WTC11 (cell line): Measurements from ENCODE around the gene FGD6. TPM values are rescaled to one million over a fixed set of nuclear protein-coding genes. Genes with fewer than 3 reads are reported as not detected.

Experiments
- ATAC-seq: fragments of 200-7000 bp; cut with Tn5 transposase; 2 replicates; pipeline ENCODE4 v1.10.0; 2021; ENCODE audit warnings: mild to moderate bottlenecking, moderate library complexity
- CTCF ChIA-PET: fragments of 300-600 bp; sonication (Branson Sonifier 250); formaldehyde crosslinking; loops from one replicate; lab custom pipeline; 2021; ENCODE audit warnings: antibody characterized with exemption; lab: Charles Lee
- POLR2A ChIA-PET: fragments of 350-600 bp; sonication (Branson Sonifier 250); formaldehyde crosslinking; loops from one replicate; lab custom pipeline; 2021; ENCODE audit warnings: antibody characterized with exemption; lab: Charles Lee
- DNase-seq: peaks from one replicate; pipeline ENCODE4 v3.0.0; 2021; ENCODE audit warnings: low spot score
- H3K27ac Mint-ChIP-seq: 2 replicates; pipeline ENCODE4 v1.8.0; 2021; ENCODE audit warnings: mixed read lengths
- H3K27me3 Mint-ChIP-seq: 2 replicates; pipeline ENCODE4 v1.8.0; 2021; ENCODE audit warnings: low read depth, mild to moderate bottlenecking, moderate library complexity, mixed read lengths
- H3K36me3 Mint-ChIP-seq: 2 replicates; pipeline ENCODE4 v1.8.0; 2021; ENCODE audit warnings: mixed read lengths
- H3K4me1 Mint-ChIP-seq: 2 replicates; pipeline ENCODE4 v1.8.0; 2022; ENCODE audit warnings: mixed read lengths
- H3K4me3 Mint-ChIP-seq: 2 replicates; pipeline ENCODE4 v1.8.0; 2021; ENCODE audit warnings: mild to moderate bottlenecking, moderate library complexity, mixed read lengths
- H3K9me3 Mint-ChIP-seq: 2 replicates; pipeline ENCODE4 v1.8.0; 2021; ENCODE audit warnings: mixed read lengths
- FOXP1 ChIP-seq: sonication (generic); formaldehyde crosslinking; IDR thresholded peaks from 2 replicates; pipeline ENCODE4 v1.8.0; 2022; ENCODE audit warnings: missing genetic modification reagents, mild to moderate bottlenecking, moderate library complexity, borderline replicate concordance
- GRHL2 ChIP-seq: fragments of 250-450 bp; sonication (Bioruptor Pico); IDR thresholded peaks from 2 replicates; pipeline ENCODE4 v1.8.0; 2022; ENCODE audit warnings: mild to moderate bottlenecking, moderate library complexity; ENCODE audit not compliant: insufficient replicate concordance, severe bottlenecking
- NFATC4 ChIP-seq: fragments of 250-450 bp; sonication (Bioruptor Pico); IDR thresholded peaks from 2 replicates; pipeline ENCODE4 v1.9.0; 2021; ENCODE audit warnings: mild to moderate bottlenecking
- TP53 ChIP-seq: sonication (generic); formaldehyde crosslinking; IDR thresholded peaks from 2 replicates; pipeline ENCODE4 v1.8.1; 2023; ENCODE audit warnings: mild to moderate bottlenecking, missing genetic modification reagents
- ZBTB21 ChIP-seq: sonication (generic); formaldehyde crosslinking; IDR thresholded peaks from 2 replicates; pipeline ENCODE4 v1.8.1; 2023; ENCODE audit warnings: mild to moderate bottlenecking, missing genetic modification reagents, borderline replicate concordance
- ZNF121 ChIP-seq: sonication (generic); formaldehyde crosslinking; IDR thresholded peaks from 2 replicates; pipeline ENCODE4 v1.8.0; 2023; ENCODE audit warnings: missing genetic modification reagents
- ZNF263 ChIP-seq: sonication (generic); formaldehyde crosslinking; IDR thresholded peaks from 2 replicates; pipeline ENCODE4 v1.8.1; 2022; ENCODE audit warnings: low read depth, mild to moderate bottlenecking, moderate library complexity, missing genetic modification reagents
- ZNF671 ChIP-seq: fragments of 250-450 bp; sonication (Bioruptor Pico); IDR thresholded peaks from 2 replicates; pipeline ENCODE4 v1.8.0; 2021; ENCODE audit warnings: mild to moderate bottlenecking
- total RNA-seq: library from RNA; stranded (reverse); gene quantifications from 3 replicates; pipeline ENCODE4 v1.2.3, GENCODE V29; 2021
- TF ChIP-seq, protein P1 (sequence below): fragments of 250-450 bp; sonication (Bioruptor Pico); IDR thresholded peaks from 2 replicates; pipeline ENCODE4 v1.9.0; 2021; ENCODE audit warnings: moderate library complexity, mild to moderate bottlenecking, inconsistent platforms, borderline replicate concordance
- TF ChIP-seq, protein P2 (sequence below): sonication (generic); formaldehyde crosslinking; conservative IDR thresholded peaks from 2 replicates; pipeline ENCODE4 v1.8.1; 2023; ENCODE audit warnings: mild to moderate bottlenecking, low read depth, missing genetic modification reagents, moderate library complexity
- TF ChIP-seq, protein P3 (sequence below): sonication (generic); formaldehyde crosslinking; IDR thresholded peaks from 2 replicates; pipeline ENCODE4 v1.8.1; 2023; ENCODE audit warnings: mild to moderate bottlenecking, missing genetic modification reagents
- TF ChIP-seq, protein P4 (sequence below): sonication (generic); formaldehyde crosslinking; IDR thresholded peaks from 2 replicates; pipeline ENCODE4 v1.8.0; 2022; ENCODE audit warnings: mild to moderate bottlenecking, missing genetic modification reagents
- TF ChIP-seq, protein P5 (sequence below): fragments of 250-450 bp; sonication (Bioruptor Pico); IDR thresholded peaks from 2 replicates; pipeline ENCODE4 v1.9.0; 2021; ENCODE audit warnings: mild to moderate bottlenecking
- TF ChIP-seq, protein P6 (sequence below): sonication (generic); formaldehyde crosslinking; IDR thresholded peaks from 2 replicates; pipeline ENCODE4 v1.8.1; 2023; ENCODE audit warnings: mild to moderate bottlenecking, missing genetic modification reagents

The FGD6 gene
- total RNA-seq, 1 experiment from 2014 or later = 28.2 TPM

DNA sequence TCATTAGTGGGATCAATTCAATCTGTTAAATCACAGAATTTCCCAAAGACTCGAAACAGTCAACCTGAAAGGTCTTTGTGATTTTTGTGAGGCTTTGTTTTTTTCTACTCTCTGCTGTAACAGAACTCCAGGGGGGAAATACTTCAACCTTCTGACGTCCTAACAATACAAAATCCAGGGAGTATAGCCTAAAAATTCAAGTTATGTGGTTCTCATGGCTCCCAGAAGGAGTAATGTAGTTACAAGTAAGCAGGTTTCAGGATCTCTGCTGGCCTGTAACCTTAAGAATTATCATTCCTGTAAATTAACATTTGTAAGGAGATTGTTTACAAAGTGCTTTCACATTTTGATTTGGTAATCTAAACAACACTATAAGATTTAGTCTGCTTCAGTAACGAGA is 40.3 kb upstream of the FGD6 start:
- peaks cover 24% of the 10 kb centered on the region for H3K36me3 Mint-ChIP-seq
- TF ChIP-seq ZNF263 (CRISPR knock-in tag) (no peak), ZNF671 (CRISPR knock-in tag) (no peak)
- TF ChIP-seq, all 79 proteins: peak for 0
- H3K27ac Mint-ChIP-seq = peak overlapping the region; percentile 93
- no peaks in the 10 kb centered on the region for H3K9me3 Mint-ChIP-seq
- ATAC-seq (peak; percentile 77), DNase-seq (no peak)
- ChIA-PET POLR2A (no interaction called here), CTCF (no interaction called here)
- peak overlapping the region; percentile 42 for H3K4me3 Mint-ChIP-seq
- no peaks in the 10 kb centered on the region for H3K27me3 Mint-ChIP-seq
- H3K4me1 Mint-ChIP-seq = peaks cover 28% of the 10 kb centered on the region

DNA sequence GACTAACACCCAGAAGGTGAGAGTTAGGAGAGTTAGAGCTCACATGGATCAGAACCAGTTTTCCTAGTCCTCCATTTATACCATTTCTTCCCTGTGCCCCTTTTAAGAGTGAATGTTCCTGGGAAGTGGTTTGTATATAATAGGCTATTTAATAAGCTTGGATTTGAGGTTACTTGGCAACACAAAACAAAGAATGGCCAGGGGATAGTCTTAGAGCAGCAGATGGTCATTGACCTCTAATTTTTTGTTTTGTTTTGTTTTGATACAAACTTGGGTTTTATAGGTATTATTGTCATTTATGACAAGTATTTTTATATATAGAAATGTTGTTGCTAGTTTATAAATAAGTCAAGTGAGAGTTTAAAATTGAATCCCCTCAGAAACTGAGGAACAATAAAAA is 36.1 kb upstream of the FGD6 start:
- Mint-ChIP-seq H3K9me3 (no peaks in the 10 kb centered on the region), H3K27ac (no peak overlapping the region), H3K4me3 (no peak overlapping the region), H3K27me3 (no peaks in the 10 kb centered on the region), H3K4me1 (peaks cover 38% of the 10 kb centered on the region), H3K36me3 (peaks cover 30% of the 10 kb centered on the region)
- ChIA-PET POLR2A (no interaction called here), CTCF (no interaction called here)
- ATAC-seq = no peak
- no peak for DNase-seq
- TF ChIP-seq, protein P1, sequence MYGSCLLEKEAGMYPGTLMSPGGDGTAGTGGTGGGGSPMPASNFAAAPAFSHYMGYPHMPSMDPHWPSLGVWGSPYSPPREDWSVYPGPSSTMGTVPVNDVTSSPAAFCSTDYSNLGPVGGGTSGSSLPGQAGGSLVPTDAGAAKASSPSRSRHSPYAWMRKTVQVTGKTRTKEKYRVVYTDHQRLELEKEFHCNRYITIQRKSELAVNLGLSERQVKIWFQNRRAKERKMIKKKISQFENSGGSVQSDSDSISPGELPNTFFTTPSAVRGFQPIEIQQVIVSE = no peak
- no peak for TF ChIP-seq FOXP1 (CRISPR knock-in tag)

DNA sequence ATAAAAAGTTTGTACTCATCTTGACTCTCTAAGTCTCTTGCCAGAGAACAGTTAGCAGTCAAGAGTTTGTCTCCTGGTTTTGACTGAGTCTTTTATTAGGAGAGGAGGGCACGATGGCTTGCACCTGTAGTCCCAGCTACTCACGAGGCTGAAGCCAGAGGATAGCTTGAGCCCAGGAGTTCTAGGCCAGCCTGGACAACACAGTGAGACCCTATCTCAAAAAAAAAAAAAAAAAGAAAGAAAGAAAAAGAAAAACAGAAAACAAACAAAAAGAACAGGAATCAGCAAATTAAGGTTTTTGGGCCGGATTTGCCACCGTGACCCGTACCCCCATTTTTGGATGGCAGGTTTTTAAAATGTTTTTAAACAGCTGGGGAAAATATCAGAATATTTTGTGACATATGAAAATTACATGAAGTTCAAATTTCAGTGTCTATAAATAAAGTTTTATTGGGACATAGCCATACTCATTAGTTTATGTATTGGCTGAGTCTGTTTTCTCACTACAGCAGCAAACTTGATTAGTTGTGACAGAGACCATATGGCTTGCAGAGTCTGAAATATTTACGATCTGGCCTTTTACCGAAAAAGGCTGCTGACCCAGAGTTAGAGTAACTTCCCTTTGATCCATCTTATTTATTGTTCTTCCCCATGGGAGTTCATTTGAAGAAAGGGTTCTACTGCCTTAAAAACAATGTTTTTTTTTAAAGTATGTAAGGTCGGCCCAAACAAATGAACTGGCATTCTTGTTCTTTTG is 31.5 kb upstream of the FGD6 start:
- CTCF ChIA-PET = no interaction called here
- Mint-ChIP-seq H3K27ac (no peak overlapping the region), H3K27me3 (no peaks in the 10 kb centered on the region), H3K4me1 (peaks cover 11% of the 10 kb centered on the region), H3K36me3 (peaks cover 20% of the 10 kb centered on the region), H3K9me3 (no peaks in the 10 kb centered on the region), H3K4me3 (no peak overlapping the region)
- POLR2A ChIA-PET = no interaction called here
- DNase-seq (no peak), ATAC-seq (no peak; the same call in 1 of the 2 replicates)
- TF ChIP-seq ZNF121 = peak; percentile 69; the same call in 1 of the 2 replicates
- TF ChIP-seq, protein P2, sequence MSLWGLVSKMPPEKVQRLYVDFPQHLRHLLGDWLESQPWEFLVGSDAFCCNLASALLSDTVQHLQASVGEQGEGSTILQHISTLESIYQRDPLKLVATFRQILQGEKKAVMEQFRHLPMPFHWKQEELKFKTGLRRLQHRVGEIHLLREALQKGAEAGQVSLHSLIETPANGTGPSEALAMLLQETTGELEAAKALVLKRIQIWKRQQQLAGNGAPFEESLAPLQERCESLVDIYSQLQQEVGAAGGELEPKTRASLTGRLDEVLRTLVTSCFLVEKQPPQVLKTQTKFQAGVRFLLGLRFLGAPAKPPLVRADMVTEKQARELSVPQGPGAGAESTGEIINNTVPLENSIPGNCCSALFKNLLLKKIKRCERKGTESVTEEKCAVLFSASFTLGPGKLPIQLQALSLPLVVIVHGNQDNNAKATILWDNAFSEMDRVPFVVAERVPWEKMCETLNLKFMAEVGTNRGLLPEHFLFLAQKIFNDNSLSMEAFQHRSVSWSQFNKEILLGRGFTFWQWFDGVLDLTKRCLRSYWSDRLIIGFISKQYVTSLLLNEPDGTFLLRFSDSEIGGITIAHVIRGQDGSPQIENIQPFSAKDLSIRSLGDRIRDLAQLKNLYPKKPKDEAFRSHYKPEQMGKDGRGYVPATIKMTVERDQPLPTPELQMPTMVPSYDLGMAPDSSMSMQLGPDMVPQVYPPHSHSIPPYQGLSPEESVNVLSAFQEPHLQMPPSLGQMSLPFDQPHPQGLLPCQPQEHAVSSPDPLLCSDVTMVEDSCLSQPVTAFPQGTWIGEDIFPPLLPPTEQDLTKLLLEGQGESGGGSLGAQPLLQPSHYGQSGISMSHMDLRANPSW (CRISPR knock-in tag) = no peak

DNA sequence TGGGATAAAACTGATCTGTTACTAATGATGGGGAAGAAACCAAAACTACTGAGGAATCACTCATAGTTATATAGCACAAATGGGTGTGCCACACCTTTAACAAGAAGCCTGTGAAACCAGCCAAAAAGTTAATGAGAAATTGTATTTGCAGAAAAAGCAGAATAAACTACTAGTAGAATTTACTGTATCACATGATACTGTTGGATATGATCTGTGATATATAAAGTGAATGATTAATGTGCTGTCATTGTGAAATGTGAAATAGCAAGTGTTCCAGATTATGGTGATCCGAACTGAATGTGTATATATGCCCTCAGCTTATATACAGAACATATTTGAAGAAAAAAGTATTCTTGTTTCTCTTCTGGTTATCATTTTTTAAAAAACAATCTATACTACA is 30.8 kb upstream of the FGD6 start:
- TF ChIP-seq GRHL2 (CRISPR knock-in tag) (no peak), NFATC4 (CRISPR knock-in tag) (no peak), TP53 (no peak), ZBTB21 (CRISPR knock-in tag) (no peak)
- TF ChIP-seq, protein P3, sequence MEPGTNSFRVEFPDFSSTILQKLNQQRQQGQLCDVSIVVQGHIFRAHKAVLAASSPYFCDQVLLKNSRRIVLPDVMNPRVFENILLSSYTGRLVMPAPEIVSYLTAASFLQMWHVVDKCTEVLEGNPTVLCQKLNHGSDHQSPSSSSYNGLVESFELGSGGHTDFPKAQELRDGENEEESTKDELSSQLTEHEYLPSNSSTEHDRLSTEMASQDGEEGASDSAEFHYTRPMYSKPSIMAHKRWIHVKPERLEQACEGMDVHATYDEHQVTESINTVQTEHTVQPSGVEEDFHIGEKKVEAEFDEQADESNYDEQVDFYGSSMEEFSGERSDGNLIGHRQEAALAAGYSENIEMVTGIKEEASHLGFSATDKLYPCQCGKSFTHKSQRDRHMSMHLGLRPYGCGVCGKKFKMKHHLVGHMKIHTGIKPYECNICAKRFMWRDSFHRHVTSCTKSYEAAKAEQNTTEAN (CRISPR knock-in tag) = no peak
- TF ChIP-seq, protein P4, sequence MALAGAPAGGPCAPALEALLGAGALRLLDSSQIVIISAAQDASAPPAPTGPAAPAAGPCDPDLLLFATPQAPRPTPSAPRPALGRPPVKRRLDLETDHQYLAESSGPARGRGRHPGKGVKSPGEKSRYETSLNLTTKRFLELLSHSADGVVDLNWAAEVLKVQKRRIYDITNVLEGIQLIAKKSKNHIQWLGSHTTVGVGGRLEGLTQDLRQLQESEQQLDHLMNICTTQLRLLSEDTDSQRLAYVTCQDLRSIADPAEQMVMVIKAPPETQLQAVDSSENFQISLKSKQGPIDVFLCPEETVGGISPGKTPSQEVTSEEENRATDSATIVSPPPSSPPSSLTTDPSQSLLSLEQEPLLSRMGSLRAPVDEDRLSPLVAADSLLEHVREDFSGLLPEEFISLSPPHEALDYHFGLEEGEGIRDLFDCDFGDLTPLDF (CRISPR knock-in tag) = no peak
- TF ChIP-seq, protein P5, sequence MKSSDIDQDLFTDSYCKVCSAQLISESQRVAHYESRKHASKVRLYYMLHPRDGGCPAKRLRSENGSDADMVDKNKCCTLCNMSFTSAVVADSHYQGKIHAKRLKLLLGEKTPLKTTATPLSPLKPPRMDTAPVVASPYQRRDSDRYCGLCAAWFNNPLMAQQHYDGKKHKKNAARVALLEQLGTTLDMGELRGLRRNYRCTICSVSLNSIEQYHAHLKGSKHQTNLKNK (CRISPR knock-in tag) = no peak
- TF ChIP-seq, protein P6, sequence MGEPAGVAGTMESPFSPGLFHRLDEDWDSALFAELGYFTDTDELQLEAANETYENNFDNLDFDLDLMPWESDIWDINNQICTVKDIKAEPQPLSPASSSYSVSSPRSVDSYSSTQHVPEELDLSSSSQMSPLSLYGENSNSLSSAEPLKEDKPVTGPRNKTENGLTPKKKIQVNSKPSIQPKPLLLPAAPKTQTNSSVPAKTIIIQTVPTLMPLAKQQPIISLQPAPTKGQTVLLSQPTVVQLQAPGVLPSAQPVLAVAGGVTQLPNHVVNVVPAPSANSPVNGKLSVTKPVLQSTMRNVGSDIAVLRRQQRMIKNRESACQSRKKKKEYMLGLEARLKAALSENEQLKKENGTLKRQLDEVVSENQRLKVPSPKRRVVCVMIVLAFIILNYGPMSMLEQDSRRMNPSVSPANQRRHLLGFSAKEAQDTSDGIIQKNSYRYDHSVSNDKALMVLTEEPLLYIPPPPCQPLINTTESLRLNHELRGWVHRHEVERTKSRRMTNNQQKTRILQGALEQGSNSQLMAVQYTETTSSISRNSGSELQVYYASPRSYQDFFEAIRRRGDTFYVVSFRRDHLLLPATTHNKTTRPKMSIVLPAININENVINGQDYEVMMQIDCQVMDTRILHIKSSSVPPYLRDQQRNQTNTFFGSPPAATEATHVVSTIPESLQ (CRISPR knock-in tag) = no peak
- no peaks in the 10 kb centered on the region for H3K9me3 Mint-ChIP-seq
- DNase-seq (no peak), ATAC-seq (no peak)
- CTCF ChIA-PET = no interaction called here
- peaks cover 18% of the 10 kb centered on the region for H3K36me3 Mint-ChIP-seq
- H3K4me3 Mint-ChIP-seq = no peak overlapping the region
- POLR2A ChIA-PET = no interaction called here
- H3K27me3 Mint-ChIP-seq = no peaks in the 10 kb centered on the region
- H3K27ac Mint-ChIP-seq = no peak overlapping the region
- peaks cover 11% of the 10 kb centered on the region for H3K4me1 Mint-ChIP-seq
